M059J (cell line): ENCODE results near the gene TRAK1. TPM values are rescaled to one million over a fixed set of nuclear protein-coding genes. Genes with fewer than 3 reads are reported as not detected.

ENCODE experiments used
- DNase-seq: peaks from one replicate; pipeline ENCODE4 v3.0.0-alpha.2; 2012; ENCODE audit warnings: low read depth
- total RNA-seq: library from RNA; depleted of rRNA; stranded (reverse); fragments of >200 nt; shearing (Covaris generic); gene quantifications from 2 replicates; pipeline ENCODE4 v1.2.3, GENCODE V29; 2014

Gene TRAK1
- total RNA-seq, 1 experiment from 2014 or later = 9.6 TPM

DNA sequence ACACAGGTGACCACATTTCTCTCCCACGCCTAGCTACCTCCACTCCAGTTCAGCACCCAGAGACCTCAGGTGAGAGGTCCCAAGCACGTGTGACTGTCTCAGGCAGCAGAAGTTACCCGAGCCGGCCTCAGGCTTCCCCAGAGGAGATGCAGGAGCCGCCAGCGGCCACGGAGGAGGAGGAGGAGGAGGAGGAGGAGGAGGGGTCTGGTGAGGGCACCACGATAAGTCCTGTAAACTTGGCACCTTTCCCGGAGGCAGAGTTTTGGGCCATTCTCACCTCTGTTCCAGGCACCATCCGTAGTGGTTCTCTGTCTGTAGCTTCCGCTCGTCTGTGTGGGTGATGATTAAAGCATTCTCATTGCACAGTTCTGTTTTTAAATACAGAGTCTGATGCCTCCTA is 118.8 kb downstream of the TRAK1 start:
- DNase-seq = no peak

DNA sequence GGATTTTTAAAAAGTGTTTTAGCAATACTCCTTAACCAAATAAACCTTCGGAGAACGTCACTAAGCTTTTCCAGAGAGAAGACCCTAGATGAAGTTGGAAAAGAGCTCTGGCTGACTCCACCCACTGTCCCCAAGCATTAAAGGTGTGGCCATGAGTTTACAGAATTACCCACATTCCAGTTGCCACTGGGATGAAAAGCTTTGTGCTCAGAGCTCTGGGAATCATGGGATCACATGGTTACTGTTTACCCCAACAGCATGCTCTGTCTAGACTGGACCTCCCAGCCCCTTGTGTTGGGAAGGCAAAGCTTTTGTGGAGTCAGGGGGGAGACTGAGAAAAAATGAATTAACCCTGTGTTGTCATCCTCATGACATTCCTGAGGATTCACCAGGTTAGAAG is 119.6 kb downstream of the TRAK1 start:
- DNase-seq = no peak

GRCh38 chr3:42213417-42213816 is 122.3 kb downstream of the TRAK1 start:
- DNase-seq = no peak

DNA sequence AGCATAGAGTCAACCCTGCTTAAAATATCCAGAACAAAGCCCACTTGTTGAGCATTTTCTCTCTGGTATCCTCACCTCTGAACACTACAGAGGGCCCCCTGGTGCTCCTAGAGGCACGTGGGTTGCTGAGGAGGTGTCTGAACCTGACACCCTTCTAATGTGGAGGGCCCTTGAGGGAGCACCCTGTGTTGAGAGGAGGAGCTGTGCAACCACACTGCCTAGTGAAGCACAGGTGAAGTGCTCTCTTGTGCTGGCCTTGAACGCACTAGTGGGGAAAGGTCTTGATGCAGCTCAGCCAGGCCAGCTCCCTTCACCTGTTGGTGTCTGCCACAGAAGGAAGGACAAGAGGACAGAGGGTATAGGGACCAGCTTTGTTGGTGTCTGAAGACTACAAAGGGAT is 122.9 kb downstream of the TRAK1 start:
- DNase-seq = no peak

- DNase-seq = peak; percentile 29
These were observed 123.6 kb downstream of the TRAK1 start for GRCh38 chr3:42214565-42215283.

- no peak for DNase-seq
These were observed 125.1 kb downstream of the TRAK1 start for GRCh38 chr3:42216302-42216701.

GRCh38 chr3:42216931-42217333 is 125.8 kb downstream of the TRAK1 start:
- DNase-seq = no peak

- DNase-seq = no peak
These were observed 129.4 kb downstream of the TRAK1 start for GRCh38 chr3:42220436-42221121.

DNA sequence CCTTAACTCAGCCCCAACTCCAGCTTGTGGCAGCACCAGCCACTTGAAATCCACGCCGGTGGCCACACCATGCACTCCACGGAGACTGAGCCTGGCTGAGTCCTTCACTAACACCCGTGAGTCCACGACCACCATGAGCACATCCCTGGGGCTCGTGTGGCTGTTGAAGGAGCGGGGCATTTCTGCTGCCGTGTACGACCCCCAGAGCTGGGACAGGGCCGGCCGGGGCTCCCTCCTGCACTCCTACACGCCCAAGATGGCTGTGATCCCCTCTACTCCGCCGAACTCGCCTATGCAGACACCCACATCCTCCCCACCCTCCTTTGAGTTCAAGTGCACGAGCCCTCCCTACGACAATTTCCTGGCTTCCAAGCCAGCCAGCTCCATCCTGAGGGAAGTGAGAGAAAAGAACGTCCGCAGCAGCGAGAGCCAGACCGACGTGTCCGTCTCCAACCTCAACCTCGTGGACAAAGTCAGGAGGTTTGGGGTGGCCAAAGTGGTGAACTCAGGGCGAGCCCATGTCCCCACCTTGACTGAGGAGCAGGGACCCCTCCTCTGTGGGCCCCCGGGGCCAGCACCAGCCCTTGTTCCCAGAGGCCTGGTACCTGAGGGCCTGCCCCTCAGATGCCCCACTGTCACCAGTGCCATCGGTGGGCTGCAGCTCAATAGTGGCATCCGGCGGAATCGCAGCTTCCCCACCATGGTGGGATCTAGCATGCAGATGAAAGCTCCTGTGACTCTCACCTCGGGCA is 132.0 kb downstream of the TRAK1 start:
- DNase-seq = no peak

DNA sequence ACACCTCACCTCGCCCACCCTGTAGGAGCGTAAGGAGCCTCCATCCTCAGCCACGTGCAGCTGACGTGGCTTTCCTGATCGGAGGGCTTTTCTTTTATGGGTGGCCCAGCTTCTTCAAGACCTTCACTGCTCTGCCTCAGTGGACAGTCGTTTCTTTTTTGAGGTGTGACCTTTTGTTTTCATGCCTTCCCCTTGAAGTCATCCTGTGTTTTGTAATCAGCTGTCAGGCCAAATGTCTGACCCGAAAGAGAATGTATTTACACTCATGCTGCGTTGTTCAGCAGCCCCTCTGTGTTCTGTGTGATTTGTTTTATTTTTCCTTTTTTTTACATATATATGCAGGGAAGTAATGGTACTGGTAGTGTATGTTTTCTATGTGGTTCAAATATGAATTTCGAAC is 133.0 kb downstream of the TRAK1 start:
- no peak for DNase-seq

GRCh38 chr3:42224658-42225421 is 133.7 kb downstream of the TRAK1 start:
- no peak for DNase-seq

DNA sequence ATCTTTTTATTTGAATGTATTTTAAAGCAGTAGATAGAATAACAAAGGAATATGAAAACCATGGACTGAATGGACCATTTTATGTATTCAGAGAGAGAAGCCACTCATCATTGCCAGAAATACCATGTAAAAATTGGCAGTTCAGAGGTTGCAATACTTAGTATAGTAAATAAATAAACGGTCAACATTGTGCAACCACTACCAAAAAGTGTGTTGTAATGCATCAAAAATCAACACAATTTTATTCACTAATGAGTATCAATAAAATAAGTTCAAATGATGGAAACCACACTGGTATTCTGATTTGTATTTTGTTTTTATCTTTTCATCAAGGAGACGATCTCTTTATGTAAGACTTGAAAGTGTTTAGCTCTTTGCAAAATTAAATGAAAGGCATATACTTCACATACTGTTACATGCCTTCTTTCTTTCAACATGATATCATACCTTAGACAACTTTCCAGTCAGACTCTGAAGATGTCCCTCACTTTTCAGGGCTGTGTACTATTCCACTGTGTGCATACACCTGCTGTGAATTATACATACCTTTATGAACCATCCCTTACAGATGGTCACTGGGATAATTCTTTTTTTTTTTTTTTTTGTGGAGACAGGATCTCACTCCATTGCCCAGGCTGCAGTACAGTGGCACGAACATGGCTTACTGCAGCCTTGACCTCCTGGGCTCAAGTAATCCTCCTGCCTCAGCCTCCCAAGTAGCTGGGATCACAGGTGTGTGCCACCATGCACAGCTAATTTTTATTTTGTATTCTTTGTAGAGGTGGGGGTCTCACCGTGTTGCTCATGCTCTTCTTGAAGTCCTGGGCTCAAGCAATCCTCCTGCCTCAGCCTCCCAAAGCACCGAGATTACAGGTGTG is 134.6 kb downstream of the TRAK1 start:
- no peak for DNase-seq

DNA sequence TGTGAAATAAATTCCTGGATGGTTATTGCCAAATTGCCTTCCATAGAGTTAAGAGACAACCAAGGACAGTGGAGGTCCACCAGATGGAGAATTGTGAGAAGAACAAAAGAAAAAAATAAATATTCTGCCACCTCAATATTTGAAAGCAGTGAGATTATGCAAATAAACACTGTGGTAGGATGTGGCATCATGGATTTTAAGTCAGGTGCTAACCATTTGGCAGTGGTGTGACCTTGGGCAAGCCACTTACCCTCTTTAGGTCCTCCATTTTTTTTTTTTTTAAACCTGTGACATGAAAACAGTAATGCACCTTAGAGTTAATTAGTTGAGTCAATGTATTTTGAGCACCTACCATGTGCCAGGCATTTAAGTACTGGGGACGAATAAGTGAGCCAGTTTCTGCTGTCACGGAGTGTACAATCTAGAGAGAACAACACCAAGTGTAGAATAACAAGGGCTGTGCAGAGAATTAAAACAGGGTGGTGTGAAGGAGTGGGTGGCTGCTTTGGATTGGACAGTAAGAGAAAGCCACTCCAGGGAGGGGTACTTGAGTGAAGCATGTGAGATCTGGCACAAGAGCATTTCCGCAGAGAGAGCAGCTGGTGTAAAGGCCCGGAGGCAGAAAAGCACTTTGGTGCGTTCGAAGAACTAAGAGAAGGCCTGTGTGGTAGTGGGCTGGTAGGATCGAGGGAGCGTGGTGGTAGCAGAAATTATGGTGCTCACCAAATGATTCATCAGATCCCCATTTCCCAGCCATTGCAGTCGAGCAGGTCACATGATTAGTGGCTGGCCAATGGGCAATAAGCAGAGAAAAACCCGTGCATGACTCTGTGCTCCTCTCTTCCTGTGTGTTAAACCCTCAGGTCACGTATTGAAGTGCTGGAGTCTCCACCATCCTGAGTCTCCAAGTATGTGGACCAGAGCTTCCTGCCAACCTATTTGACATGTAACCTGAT is 135.6 kb downstream of the TRAK1 start:
- DNase-seq = peak; percentile 20

DNA sequence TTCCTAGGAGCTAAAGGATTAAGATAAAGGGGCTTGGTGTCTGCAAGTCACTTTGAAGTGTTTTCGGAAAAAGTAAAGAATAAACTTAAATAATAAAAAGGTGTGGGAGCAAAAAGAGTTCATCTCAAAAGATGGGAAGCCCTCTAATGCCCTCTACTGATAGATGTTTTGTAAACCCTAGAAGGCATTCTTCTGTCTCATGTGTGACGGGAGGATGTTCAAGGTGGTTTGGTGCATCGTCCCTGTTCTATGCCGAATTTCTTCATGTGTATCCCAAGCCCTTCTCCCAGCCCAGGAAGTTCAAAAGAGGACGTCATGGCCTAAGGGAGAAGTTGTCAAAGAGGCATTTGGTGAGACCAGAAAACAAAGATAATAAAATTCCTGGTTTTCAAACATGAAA is 137.6 kb downstream of the TRAK1 start:
- DNase-seq = peak; percentile 25

DNA sequence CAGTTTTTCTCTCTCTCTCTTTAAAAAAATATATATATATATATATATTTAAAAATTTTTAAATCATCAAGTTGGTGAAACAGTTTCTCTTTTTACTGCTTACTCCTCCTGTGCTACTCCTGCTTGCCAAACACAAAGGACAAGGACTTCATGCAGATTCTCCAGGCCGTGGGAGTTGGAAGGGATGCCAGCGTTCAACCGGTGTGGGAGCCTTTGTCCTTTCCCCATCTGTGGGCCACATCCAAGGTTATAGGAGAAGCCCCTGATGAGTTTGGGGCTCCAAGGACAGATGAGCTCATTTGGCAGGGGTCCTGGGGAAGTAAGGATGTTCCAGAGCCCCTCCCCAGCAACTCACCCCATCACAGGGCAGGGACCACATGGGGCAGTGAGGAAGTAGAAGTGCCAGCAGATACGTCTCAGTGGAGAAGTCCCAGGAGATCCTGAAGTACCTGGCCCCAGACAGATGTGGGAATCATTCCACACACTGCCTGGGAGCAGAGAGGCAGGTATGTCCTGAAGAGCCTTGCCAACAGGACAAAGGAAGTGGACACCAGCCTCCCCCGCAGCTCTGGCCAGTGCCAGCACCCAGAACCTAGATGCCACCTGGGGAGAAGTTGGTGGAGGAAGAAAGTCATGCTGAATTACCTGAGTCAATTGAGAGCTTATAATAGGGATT is 138.2 kb downstream of the TRAK1 start:
- no peak for DNase-seq

GRCh38 chr3:42229942-42230688 is 139.0 kb downstream of the TRAK1 start:
- peak; percentile 46 for DNase-seq

GRCh38 chr3:42230860-42231259 is 139.7 kb downstream of the TRAK1 start:
- DNase-seq = no peak

GRCh38 chr3:42235532-42235931 is 144.4 kb downstream of the TRAK1 start:
- no peak for DNase-seq

DNA sequence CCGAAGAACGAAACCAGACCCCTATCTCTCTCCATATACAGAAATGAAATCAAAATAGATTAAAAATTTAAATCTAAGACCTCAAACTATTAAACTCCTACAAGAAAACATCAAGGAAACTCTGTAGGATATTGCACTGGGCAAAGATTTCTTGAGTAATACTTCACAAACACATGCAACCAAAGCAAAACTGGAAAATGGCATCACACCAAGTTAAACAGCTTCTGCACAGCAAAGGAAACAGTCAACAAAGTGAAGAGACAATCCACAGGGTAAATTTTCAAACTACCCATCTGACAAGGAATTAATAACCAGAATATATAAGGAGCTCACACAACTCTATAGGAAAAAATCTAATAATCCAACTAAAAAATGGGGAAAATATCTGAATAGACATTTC is 145.5 kb downstream of the TRAK1 start:
- no peak for DNase-seq
